Measurements from ENCODE around the gene IFITM10.

IFITM10 gene

DNA sequence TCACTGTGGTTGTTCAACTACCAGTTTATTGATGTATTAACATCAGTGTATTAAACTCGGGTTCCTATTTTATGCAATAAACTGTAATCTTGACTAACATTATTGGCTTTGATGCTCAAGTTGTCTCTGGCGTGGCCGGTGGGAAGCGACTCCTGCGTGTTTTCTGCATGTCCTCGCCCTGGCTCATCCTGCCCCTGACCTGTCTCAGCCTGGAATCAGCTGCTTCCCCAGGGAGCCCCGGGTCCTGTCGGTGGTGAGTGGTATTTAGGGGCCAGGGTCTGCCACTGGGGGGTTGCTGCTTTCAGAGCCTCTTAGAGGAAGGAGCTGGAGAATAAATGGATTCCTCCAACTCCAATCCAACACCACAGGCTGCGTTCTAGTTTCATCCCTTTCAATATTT, 22.5 kb downstream of the IFITM10 start:
- TF ChIP-seq GATA1 (IDR thresholded peaks at IDR 0.05; ENCODE audit: low read depth, low read length) (no peak), POLR2A (IDR thresholded peaks at IDR 0.05; ENCODE audit: low read length) (no peak)
- no peak for DNase-seq

DNA sequence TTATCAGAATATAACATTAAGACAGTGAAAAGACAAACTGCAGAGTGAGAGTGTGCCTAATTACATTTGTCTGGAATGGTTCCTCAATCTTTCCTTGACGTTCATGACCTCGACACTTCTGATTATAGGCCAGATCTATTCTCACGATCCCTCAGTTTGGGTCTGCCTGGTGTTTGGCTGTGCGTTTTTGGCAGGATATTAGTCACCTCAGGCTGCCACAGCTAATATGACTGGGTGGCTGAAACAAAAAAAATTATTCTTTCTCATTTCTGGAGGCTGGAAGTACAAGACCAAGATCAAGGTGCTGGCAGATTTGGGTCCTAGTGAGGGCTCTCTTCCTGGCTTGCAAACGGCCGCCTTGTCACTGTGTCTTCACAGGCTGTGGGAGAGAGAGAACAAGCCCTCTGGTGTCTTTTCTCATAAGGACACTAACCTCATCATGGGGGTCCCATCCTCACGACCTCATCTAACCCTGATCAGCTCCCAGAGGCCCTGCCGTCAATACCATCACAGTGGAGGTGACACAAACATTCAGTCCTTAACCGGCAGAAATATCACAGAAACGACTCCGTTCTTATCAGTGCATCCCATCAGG, 23.2 kb downstream of the IFITM10 start:
- no peak for TF ChIP-seq POLR2A (IDR thresholded peaks at IDR 0.05; ENCODE audit: low read length)
- TF ChIP-seq GATA1 (IDR thresholded peaks at IDR 0.05; ENCODE audit: low read depth, low read length) = no peak
- DNase-seq = no peak

DNA sequence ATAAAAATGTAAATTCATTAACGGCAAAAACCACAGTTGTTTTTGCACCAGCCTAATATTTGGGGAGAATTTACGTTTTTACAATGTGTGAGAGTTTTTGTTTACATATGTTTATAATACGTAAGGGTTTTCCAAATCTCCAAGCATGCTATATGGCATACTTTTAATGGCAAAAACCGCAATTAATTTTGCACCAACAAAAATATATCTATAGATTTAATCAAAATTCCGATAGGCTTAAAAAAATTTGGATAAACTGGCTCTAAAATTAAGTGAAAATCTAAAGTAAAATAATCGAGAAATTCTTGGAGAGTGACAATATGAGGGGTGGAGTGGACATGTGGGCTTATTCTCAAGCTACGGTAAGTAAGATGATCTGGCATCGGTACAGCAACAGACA, 30.6 kb downstream of the IFITM10 start:
- TF ChIP-seq GATA1 (IDR thresholded peaks at IDR 0.05; ENCODE audit: low read depth, low read length) (no peak), POLR2A (IDR thresholded peaks at IDR 0.05; ENCODE audit: low read length) (no peak)
- DNase-seq = no peak

DNA sequence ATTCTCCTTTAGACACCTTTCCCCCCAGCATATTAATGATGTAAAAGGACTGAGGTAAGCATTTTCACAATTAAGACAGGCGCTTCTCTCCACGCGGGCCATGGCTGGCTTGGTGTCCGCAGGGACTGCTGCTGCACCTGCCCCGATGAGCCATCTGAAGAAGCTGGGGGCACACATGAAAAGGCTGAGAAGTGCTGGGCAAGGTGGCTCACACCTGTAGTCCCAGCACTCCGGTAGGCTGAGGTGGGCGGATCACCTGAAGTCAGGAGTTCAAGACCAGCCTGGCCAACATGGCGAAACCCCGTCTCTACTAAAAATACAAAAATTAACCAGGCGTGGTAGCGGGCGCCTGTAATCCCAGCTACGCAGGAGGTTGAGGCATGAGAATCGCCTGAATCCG, 32.1 kb downstream of the IFITM10 start:
- TF ChIP-seq POLR2A (IDR thresholded peaks at IDR 0.05; ENCODE audit: low read length) (no peak), GATA1 (IDR thresholded peaks at IDR 0.05; ENCODE audit: low read depth, low read length) (no peak)
- no peak for DNase-seq

DNA sequence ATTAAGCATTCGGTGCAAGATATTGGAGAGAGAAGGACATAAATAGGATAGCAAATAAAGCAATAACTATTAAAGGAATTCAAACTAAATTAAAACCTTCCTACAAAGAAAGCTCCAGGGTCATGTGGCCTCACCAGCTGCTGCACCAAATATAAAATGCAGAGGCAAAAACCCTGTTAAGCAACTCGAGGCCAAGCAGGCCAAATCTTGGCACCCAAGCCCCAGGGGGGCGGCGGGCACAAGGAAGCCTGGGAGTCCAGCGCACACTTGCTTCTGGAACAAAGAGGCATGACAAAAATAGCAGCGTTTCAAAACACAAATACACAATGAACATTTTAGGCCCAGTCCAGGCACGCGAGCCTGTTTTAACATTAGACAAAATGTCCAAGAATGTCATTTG, 32.6 kb downstream of the IFITM10 start:
- TF ChIP-seq GATA1 (IDR thresholded peaks at IDR 0.05; ENCODE audit: low read depth, low read length) = no peak
- DNase-seq = no peak

DNA sequence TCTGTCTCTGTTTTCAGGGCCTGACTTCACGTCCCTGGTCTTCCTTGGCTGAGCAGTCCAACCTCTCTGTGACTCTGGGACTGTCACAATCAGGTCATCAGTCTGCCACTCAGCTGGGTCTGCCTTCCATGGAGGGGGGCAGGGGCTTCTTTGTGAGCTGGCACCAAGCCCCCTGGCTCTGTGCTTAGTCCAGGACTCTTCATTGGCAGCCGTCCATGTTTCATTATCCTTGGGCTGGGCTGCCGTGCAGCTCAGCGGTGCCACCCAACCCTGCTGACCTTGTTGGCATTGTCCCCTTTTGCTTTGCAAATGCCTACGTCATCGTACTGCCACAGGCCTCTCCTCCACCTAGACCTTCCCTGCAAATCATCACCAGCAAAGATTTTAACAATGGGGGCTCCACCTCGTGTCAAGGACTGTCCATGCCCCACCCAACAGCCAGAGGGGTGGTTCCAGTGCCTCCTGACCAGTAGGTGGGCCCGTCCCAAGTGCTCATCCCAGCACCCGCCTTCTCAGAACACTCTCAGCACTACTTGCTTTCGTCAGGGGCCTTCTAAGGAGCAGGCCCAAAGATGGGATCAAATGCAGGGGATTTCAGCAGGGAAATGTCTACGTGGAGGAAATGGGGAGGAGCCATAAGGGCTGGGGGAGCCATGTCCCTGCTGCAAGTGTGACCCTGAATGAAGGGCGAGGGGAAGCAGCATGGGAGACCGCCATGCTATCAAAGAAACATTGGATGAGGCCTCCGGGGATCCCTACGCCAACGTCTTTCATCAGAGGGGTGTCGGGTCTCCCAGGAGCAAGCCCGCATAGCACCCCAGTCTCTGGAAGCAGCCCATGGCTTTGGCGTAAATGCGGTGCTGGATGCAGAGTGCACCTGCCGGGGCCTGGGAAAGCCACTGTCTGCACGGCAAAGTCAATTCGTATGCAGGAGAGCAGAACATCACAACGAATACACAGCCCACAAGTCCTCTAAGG, 35.2 kb downstream of the IFITM10 start:
- TF ChIP-seq POLR2A (IDR thresholded peaks at IDR 0.05; ENCODE audit: low read length) (no peak), GATA1 (IDR thresholded peaks at IDR 0.05; ENCODE audit: low read depth, low read length) (no peak)
- DNase-seq = no peak

DNA sequence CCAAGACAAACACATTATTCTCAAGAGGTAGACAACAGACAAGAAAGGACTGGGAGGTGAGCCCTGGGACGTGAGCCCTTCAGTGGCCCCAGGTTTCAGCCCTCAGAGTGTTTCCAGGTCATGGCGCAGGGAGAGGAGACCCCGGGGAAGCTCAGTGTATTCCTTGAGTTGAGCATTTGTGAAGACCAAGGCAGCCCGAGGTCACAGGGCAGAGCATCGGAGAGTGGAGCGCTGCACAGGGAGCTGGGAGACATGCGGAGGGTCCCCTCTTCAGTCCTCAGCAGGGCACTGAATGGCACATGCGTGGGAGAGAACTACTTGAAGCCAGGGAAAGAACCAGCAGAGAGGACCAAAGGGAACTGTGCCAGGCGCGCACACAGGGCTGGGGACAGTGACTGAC, 41.7 kb downstream of the IFITM10 start:
- no peak for TF ChIP-seq POLR2A (IDR thresholded peaks at IDR 0.05; ENCODE audit: low read length)
- TF ChIP-seq GATA1 (IDR thresholded peaks at IDR 0.05; ENCODE audit: low read depth, low read length) = no peak
- DNase-seq = no peak

DNA sequence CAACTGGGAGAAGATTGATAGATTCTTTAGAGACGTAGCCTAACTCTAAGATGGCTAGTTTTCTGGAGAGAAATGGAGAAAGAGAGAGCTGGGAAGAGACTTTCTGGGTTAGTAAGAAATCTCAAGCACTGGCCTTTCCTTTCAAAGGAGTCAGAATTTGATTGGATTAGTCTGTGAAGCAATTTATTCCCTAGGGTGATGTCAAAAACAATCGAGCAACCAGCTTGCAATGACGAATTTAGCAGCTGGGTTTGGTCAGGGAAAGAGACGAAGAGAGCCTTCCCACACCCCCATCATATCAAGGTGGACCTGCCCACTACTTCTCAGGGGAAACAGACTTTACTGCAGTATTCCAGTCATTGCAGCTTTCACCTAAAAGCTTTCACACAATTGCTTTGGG, 42.6 kb downstream of the IFITM10 start:
- TF ChIP-seq POLR2A (IDR thresholded peaks at IDR 0.05; ENCODE audit: low read length) (no peak), GATA1 (IDR thresholded peaks at IDR 0.05; ENCODE audit: low read depth, low read length) (no peak)
- DNase-seq = no peak

DNA sequence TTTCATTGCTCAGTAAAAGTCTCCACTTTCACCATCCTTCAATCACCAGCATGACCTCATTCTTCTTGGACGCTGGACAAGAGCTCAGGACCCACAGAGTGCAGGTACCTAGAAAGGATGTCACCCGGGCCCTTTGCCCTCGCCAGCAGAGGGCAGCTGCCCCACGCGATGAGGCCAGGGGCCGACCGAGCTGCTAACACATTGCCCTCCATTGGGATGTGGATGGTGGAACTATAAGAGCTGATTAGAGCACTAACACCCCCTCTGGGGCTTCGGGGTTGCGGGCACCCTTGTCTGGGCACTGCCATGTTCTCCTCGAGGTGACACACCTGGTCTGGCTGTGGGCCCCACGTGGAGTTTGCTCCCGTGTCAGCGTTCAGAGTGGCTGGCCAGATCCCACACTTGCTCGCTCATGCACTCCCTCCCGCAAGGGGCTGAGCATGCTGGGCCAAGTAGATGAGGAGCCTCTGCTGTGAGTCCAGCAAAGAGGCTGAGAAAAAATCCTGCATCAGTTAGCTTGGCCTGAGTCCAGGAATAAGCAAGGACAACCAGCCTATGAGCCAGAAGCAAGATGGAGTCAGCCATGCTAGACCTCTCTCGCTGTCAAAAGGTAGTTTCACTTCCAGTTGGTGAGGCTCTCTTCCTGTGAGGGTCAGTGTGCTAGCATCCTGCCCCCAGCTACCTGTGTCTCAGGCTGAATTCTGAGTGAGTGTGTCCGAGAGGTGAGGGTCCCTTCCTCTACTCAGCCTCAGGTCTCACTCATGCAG, 43.6 kb downstream of the IFITM10 start:
- peak in 1 of 2 experiments; percentile 34 for DNase-seq
- TF ChIP-seq POLR2A (IDR thresholded peaks at IDR 0.05; ENCODE audit: low read length) (no peak), GATA1 (IDR thresholded peaks at IDR 0.05; ENCODE audit: low read depth, low read length) (no peak)

DNA sequence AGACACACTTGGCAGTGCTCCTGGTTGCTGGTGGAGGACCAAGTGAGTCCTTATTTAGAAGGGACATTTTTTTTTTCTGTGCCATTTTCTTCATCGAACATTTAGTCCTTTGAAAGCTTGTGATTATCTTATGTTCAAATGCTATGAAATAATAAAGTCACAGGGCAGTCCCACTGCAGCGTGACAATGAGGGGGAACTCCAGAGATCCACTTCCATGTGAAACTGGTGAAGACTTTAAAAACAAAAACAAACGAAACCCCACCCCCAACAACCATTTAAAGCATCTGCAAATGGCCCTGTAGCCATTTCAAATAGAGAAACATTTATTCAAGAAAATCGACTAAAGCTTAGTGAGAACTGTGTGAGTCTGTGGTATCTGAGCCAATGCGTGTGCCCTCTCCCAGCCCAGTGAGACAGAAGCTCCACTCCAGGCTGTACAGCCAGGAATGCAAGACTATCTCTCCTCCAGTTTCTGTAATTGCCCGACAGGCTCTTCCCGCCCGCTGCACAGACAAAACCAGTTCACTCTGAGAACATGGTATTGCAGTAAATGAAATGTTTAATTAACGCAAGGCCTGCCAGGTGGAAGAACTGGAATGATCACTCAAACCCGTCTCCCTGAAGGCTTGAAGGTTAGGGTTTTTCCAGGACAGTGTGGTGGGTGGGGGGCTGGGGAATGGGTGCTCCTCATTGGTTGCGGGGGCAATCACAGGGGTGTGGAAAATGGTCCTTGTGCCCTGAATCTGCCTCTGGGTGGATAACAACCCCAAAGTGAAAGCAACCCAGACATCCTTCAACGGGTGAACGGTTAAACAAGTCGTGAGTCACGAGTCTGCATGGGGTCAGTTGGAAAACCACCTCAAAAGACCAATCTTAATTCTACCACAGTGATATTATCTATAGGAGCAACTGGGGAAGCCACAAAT, 45.0 kb downstream of the IFITM10 start:
- no peak for DNase-seq
- TF ChIP-seq POLR2A (IDR thresholded peaks at IDR 0.05; ENCODE audit: low read length) = no peak
- TF ChIP-seq GATA1 (IDR thresholded peaks at IDR 0.05; ENCODE audit: low read depth, low read length) = no peak

DNA sequence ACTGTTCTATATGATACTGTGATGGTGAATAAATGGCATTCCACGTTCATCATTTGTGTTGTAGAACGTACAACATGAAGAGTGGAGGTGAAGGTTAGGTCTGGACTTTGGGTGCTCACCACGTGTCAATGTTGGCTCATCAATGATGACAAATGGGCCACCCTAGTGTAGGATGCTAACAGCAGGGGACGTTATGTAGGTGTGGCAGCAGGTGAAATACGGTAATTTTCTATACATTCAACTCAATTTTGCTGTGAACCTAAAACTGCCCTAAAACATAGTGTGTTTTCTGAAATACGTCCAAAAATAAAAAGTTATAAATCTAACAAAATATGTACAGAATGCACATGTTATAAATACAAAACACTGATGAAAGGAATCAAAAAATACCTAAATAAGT, 47.2 kb downstream of the IFITM10 start:
- DNase-seq = no peak
- TF ChIP-seq GATA1 (IDR thresholded peaks at IDR 0.05; ENCODE audit: low read depth, low read length) (no peak), POLR2A (IDR thresholded peaks at IDR 0.05; ENCODE audit: low read length) (no peak)

DNA sequence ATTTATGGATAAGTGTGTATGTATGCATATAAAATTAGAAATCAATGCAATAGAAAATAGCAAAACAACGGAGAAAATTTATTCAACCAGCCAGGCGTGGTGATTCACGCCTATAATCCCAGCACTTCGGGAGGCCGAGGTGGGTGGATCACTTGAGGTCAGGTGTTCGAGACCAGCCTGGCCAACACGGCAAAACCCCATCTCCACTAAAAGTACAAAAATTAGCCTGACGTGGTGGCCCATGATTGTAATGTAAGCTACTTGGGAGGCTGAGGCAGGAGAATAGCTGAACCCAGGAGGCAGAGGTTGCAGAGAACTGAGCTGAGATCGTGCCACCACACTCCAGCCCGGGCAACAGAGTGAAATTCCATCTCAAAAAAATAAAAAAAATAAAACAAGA, 47.9 kb downstream of the IFITM10 start:
- TF ChIP-seq GATA1 (IDR thresholded peaks at IDR 0.05; ENCODE audit: low read depth, low read length) = no peak
- no peak for TF ChIP-seq POLR2A (IDR thresholded peaks at IDR 0.05; ENCODE audit: low read length)

DNA sequence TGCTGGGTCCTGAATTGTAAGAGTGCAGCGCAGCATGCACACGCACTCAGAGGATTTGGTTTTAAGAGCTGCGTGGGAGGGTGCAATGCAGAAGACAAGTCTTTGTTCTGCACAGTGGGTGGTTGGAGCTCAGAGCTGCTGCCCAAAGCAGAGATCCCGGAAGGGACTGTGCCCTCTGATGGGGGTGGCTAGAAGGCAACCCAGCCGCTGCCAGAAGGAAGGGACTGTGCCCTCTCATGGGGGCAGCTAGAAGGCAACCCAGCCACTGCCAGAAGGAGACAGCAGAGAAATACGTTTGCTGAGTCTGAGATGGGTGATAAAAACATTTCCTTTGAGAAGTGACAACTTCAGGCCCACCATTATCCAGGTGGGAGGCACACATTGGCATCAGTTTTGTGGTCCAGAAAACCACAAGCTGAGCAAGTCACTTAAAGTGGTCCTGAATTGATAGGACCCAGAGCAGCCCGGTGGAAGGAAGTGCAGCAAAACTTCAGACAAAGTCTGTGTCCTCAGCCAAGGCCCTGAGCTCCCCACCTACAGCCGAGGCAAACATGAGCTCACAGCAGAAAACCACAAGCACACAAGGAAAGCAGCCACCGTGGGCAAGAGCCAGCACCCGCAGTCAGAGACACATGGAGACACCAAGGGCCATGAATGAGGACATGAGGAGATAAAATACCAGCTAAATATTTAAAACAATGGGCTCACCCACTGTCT, 49.1 kb downstream of the IFITM10 start:
- TF ChIP-seq POLR2A (IDR thresholded peaks at IDR 0.05; ENCODE audit: low read length) (no peak), GATA1 (IDR thresholded peaks at IDR 0.05; ENCODE audit: low read depth, low read length) (no peak)
- no peak for DNase-seq

More for the DNA sequence above, 47.9 kb downstream of the IFITM10 start:
- DNase-seq = no peak
